ENCODE data around the gene GSG1L.
"Not testable (repeated sequence)": the region's sequence is repeated elsewhere in the genome, so short reads cannot be mapped to it uniquely, and the experiment has no call there.

GSG1L gene

DNA sequence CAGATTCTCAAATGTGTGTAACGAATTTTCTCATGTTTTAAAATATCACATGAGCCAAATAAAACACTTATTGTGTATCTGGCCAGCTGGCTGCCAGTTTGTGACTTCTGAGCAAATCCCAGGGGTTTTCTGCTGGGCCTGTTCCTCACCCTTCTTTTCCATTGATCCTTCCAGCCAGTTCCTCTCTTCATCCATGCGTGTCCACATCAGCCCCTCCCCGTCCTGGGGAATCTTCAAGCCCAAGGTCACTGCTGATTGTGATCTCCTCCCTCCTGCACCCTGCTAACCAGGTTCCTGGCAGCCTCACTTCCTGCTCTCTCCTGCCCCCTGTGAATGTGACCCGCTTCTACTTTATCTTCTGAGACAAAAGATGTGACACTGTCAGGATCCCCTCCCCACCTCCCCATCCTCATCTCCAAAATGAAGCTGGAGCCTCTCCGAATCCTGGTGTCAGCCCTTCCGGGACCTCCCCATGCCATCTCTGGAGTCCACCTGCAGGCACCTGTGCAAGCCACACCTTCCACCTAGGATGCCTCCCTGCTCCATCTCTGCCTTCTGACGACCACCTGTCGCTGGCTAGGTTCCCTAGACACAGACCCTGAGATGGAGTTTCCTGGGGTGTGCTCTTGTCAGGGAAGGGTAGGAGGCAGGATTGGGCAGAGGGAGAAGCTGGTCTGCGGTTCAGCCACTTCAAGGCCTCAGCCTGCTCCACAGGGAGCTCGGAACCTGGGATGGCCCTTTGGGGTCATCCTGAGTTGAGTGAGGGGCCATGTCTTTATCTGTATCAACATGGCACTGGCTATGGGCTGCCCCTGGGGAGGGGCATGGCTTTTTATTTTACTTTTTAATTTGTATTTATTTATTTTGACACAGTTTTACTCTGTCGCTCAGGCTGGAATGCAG lies 308.5 kb downstream of the GSG1L start:
- DNase-seq (ENCODE audit: low read depth): no peak

DNA sequence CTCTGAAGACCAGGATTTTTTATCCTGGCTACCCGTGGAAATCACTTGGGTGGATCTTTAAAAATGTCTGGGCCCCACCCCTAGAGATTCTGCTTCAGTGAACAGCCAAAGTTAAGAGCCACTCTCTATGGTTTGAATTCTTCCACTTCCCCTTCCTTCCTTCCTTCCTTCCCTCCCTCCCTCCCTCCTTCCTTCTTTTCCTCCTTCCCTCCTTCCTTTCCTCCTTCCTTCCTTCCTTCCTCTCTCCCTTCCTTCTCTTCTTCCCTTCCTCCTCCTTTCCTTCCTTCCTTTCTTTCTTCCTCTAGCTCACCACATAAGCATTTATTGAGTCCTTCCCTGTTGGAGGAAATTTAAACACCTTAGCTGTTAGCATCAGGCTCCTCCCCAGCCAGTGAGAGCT lies 310.0 kb downstream of the GSG1L start:
- no peak for DNase-seq (ENCODE audit: low read depth)

DNA sequence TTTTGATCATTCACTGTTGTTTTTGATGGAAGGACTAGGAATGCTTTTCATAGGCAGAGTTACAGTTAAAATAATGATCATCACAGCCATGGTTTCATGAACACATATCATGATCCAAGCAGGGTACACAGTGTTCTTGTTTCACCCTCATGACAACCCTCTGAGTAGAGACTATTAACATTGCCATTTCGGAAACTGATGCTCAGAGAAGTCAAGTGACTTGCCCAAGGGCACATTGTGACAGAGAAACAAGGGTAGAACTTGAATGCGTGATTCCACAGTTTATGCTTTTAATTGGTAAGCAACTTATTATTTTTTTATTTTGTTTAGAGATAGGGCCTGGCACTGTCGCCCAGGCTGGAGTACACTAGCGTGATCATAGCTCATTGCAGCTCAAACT lies 311.3 kb downstream of the GSG1L start:
- no peak for DNase-seq (ENCODE audit: low read depth)

DNA sequence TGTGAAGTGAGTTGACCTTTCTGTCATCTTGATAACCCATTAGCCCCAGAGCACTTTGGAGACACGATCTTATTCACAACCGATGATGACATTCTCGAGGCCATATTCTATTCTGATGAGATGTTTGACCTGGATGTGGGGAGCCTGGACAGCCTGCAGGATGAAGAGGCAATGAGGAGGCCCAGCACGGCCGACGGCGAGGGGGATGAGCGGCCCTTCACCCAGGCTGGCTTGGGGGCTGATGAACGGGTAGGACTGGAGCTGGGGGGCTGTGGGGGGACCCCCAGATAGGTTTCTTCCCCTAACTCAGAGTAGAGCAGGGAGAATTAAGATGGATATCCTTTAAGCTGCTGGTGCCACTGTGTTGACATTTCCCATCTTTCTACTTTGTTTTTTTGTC lies 311.8 kb downstream of the GSG1L start:
- DNase-seq (ENCODE audit: low read depth): no peak

DNA sequence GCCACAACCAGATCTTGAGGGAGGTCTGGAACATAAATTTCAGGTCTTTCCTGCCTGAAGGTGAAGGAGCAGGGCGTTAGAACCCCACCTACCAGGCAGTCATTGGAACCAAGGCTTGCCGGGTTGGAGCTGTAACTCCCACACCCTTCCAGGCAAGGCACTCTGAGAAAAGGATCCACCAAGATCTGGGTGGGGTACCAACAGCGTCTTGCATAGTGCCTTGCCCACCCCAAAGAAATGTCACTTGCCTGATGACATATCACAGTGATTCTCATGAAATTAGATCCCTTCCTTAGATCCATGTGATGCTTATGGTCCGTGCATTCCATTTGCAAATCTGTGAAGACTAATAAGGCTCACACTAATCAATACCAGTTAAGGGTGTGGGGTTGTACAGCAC lies 312.3 kb downstream of the GSG1L start:
- DNase-seq (ENCODE audit: low read depth): no peak

DNA sequence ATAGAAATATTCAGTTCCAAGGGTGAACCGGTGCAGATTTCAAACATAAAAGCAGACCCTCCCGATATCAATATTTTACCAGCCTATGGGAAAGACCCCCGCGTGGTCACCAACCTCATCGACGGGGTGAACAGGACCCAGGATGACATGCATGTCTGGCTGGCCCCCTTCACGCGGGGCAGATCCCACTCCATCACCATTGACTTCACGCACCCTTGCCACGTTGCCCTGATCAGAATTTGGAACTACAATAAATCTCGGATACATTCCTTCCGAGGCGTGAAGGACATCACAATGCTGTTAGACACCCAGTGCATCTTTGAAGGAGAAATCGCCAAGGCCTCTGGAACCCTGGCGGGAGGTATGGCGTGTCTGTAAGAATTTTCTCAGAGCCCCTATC lies 313.6 kb downstream of the GSG1L start:
- no peak for DNase-seq (ENCODE audit: low read depth)

DNA sequence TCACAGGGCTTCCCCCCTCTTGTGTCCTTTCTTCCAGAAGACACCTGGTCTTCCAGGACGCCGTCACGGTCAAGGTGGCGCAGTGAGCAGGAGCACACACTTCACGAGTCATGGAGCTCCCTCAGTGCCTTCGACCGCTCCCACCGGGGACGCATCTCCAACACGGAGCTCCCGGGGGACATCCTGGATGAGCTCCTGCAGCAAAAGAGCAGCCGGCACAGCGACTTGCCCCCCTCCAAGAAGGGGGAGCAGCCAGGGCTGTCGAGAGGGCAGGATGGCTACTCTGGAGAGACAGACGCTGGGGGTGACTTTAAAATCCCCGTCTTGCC lies 314.0 kb downstream of the GSG1L start:
- no peak for DNase-seq (ENCODE audit: low read depth)

DNA sequence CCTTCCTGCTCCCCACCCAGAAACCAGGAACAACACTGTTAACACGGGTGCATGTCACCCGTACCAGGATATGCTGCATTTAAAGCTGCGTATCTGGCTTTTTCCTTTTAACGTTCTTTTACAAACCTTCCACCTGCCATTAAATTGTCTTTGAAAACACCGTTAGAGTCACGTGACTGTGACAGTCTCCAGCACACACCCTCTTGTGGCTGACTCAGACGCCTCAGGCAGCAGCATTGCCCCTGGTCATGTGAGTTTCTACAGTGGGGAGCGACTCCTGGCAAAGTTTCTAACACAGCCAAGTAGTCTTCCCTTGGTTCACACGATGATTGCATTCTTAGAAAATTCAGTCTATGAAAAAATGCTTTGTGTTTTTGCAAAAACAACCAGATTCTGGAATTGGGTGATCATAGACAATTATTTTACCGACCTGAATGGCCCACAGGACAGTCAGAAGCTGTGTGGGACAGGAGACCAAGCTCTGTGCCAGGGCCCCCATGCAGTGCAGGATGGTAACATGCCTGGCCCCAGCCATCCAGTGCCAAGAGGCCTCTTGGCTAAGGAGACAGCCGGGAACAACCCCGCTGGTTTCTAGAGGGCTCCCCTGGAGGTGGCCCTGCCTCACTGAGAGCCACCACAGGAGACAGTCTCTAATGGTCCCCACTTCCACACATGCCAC lies 314.5 kb downstream of the GSG1L start:
- DNase-seq (ENCODE audit: low read depth): peak; percentile 6

DNA sequence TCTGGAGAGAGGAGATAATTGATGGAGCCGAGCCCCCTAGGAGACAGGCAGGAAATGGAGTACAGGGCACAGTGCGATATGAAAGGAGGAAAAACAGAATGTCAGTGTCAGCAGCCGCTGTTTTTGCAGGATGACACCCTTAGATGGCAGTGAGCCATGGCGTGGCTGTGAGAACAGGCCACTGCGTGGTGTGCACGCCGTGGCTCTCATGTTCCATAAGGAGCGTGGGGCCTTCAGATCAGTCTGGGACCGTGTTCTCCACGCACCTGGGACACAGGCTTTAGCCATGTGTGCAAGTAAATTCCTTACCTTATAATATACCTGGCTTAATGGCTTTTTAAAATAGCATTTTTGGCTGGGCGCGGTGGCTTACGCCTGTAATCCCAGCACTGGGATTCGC lies 315.6 kb downstream of the GSG1L start:
- no peak for DNase-seq (ENCODE audit: low read depth)

DNA sequence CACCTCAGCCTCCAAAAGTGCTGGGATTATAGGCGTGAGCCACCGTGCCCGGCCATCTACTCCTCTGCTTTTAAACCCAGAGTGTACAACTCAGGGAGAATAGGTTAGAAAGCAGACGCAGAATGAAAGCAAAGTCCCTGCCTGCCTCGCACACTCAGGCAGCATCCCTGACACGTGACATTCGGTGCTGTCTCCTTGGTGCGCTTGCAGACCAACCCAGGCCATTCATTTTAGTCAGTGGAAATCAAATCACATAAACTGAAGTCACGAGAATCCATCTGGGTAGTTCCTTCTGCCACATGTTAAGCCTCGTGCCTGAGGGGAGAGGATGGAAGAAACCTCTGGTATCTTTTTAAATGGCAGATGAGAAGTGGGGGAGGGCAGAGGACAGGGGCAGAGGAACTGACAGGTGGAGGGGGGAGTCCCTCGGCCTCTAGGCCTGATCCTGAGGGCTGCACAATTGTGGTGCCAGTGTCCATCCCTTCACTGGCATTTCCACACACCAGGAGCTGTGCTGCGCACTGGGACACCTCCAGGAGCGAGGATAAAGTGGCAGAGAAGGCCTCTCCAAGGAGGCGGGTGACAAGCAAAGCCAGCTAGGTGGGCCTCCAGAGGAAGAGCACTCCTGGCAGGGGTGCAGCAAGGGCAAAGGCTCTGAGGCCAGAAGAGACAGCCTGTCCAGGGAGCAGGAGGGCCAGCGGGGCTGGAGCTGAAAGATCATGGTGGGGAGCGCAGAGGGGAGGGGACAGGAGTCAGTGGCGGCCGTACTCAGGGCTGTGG lies 317.2 kb downstream of the GSG1L start:
- DNase-seq (ENCODE audit: low read depth): no peak

DNA sequence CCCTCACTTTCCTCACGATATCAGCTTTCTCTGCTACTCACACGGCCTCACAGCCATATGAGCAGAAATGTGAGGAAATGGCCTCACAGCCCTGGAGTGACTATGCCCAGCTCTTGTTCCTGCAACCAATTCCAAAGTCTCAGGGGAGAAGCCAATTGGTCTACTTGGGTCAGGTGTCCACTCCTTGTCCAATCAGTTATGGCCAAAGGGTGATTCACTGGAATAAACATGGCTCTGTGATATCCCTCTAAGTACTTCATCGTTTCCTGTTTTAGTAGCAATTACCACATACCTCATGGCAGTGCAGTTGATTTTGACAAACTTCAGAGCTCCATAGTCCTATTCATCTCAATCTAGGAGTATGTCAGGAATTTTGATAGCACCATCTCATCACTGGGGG lies 318.2 kb downstream of the GSG1L start:
- no peak for DNase-seq (ENCODE audit: low read depth)

DNA sequence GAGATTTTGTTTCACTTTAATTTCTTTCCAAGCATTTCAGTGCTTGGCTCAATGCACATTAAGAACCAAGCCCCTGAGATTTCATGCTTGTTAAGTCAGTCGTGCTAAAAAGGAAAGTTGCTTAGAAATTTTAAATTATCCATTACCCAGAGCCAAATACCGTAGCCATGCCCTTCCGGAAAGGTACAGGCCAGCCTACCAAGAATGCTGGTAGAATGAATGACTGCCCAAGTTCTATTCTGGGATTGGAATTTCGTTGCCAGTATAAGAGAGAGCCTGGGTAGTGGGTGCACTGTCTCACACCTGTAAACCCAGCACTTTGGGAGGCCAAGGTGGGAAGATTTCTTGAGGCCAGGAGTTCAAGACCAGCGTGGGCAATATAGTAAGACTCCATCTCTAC lies 319.6 kb downstream of the GSG1L start:
- no peak for DNase-seq (ENCODE audit: low read depth)

DNA sequence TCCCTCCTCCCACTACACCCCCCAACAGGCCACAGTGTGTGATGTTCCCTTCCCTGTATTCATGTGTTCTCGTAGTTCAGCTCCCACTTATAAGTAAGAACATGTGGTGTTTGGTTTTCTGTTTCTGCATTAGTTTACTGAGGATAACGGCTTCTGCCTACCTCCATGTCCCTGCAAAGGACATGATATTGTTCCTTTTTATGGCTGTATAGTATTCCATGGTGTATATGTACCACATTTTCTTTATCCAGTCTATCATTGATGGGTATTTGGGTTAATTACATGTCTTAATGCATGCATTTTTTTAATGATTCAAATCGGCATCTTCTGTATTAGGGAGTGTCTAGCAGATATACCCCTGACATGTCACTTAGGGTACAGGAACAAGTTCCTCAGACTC lies 320.5 kb downstream of the GSG1L start:
- DNase-seq (ENCODE audit: low read depth): not testable (repeated sequence)

DNA sequence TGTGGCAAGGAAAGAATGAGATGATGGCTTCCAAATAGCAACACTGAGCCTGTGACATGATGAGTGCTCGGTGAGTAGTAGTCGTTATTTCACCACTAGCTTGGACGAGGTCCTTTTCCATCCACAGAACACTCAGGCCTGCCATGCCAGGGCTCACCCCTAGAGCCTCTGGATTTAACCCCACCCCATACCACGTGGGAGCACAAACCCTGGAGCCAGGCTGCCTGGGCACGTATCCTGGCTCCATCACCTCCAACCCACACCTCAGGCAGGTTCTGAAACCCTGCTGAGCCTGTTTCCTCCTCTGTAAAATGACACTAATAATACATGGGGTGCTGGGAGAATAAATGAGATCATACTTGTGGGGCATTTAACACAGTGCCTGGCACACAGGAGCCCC lies 321.2 kb downstream of the GSG1L start:
- DNase-seq (ENCODE audit: low read depth): no peak

DNA sequence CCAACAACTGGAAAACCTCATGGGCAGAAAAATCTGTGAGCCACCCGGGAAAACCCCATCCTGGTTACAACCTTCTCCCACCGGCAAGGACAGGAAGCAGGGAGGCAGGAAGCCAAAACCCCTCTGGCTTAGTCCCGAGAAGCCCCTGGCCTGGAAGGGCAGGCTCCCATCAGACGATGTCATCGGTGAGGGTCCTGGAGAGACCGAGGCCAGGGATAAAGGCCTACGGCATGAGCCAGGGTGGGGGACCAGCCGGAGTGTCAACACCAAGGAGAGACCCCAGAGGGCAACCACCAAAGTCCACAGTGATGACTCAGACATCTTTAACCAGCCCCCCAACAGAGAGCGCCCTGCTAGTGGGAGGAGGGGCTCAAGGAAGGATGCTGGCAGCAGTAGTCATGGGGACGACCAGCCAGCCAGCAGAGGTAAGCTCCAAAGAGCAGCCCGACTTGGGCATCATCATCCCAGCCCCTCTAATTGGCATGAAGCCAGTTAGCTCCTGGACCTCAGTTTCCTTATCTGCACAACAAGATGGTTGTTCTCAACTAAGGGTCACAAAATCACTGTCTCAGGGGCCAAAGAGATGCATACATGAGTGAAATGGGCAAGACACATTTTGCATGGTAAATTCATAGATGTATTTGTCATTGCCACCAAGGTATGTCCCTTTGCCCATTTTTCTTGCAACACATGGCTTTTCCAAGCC lies 322.9 kb downstream of the GSG1L start:
- no peak for DNase-seq (ENCODE audit: low read depth)

DNA sequence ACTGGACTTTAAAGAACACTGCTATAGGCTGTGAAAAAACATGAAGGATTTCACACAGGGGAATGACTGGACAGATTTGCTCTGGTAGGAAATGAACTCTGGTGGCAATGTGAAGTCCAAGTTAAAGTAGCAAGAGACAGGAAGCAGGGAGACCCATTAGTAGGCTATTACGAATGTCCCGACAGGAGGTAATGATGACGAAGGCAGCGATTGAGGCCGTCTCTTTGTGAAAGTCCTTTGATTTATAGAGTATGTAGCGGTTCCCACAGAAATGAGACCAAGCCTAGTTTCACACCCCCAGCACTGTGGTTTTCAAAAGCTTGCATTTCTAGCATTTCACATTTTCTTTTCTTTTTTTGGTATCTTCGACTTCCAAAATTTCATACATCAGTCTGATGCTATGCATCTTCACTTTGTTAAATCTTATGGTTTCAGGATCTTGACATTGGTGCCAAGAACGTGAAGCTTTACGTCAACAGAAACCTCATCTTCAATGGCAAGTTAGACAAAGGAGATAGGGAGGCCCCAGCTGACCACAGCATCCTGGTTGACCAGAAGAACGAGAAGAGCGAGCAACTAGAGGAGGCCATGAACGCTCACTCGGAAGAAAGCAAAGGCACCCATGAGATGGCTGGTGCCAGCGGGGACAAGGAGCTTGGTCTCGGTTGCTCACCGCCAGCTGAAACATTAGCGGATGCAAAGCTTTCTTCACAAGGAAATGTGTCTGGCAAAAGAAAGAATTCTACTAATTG lies 323.7 kb downstream of the GSG1L start:
- no peak for DNase-seq (ENCODE audit: low read depth)

DNA sequence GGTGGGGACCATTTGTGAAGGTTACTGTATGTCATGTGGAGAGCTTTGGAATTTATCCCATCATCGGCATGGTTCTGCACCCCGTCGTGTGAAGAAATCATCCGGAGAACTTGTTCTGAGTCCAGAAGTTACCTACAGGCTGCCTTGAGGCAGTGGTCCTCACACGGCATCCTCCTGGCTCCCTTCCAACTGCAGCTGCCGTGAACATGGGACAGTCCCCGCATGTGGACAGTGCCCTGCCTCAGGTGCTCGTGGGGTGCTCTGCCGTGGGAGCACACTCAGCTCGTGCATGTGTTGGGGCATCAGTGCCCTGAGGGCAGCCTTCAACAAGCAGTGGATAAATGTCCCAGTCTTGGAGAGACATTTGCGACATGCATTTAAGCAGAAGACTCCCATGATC lies 324.9 kb downstream of the GSG1L start:
- no peak for DNase-seq (ENCODE audit: low read depth)

Data from stimulated activated CD8-positive, alpha-beta memory T cell treated with anti-CD3 and anti-CD28 coated beads, Interleukin-7, amount 100 ng/mL, for 24 hours (primary cell).